DMS53 (cell line): Measurements from ENCODE around the gene CCNY.

Source experiments
- DNase-seq: peaks from one replicate; lab custom pipeline; 2025; lab: John Stamatoyannopoulos, UW

The CCNY gene

GRCh38 chr10:35561715-35562114 is 225.4 kb downstream of the CCNY start:
- no peak for DNase-seq

- no peak for DNase-seq
Measured at GRCh38 chr10:35562427-35562826, 226.1 kb downstream of the CCNY start.

GRCh38 chr10:35563261-35563891 is 227.1 kb downstream of the CCNY start:
- DNase-seq = peak; percentile 85

GRCh38 chr10:35564341-35564968 is 228.1 kb downstream of the CCNY start:
- no peak for DNase-seq

- DNase-seq = no peak
Measured at GRCh38 chr10:35565602-35566081, 229.3 kb downstream of the CCNY start.

- no peak for DNase-seq
Measured at GRCh38 chr10:35567951-35568350, 231.6 kb downstream of the CCNY start.

- no peak for DNase-seq
Measured at GRCh38 chr10:35568483-35569015, 232.2 kb downstream of the CCNY start.

GRCh38 chr10:35569111-35569707 is 232.9 kb downstream of the CCNY start:
- no peak for DNase-seq

GRCh38 chr10:35569836-35570235 is 233.5 kb downstream of the CCNY start:
- no peak for DNase-seq

- DNase-seq = no peak
Measured at GRCh38 chr10:35570397-35570796, 234.1 kb downstream of the CCNY start.

GRCh38 chr10:35572583-35572982 is 236.3 kb downstream of the CCNY start:
- no peak for DNase-seq

- no peak for DNase-seq
Measured at GRCh38 chr10:35573796-35574195, 237.5 kb downstream of the CCNY start.

- DNase-seq = no peak
Measured at GRCh38 chr10:35574924-35575352, 238.6 kb downstream of the CCNY start.

GRCh38 chr10:35575640-35576039 is 239.3 kb downstream of the CCNY start:
- no peak for DNase-seq

GRCh38 chr10:35576730-35577129 is 240.4 kb downstream of the CCNY start:
- no peak for DNase-seq

GRCh38 chr10:35577926-35578617 is 241.8 kb downstream of the CCNY start:
- DNase-seq = no peak

- DNase-seq = no peak
Measured at GRCh38 chr10:35578618-35578956, 242.3 kb downstream of the CCNY start.

GRCh38 chr10:35579116-35579515 is 242.8 kb downstream of the CCNY start:
- no peak for DNase-seq

GRCh38 chr10:35579726-35580422 is 243.6 kb downstream of the CCNY start:
- DNase-seq = peak; percentile 42

- DNase-seq = no peak
Measured at GRCh38 chr10:35580423-35580770, 244.1 kb downstream of the CCNY start.

GRCh38 chr10:35581655-35582054 is 245.3 kb downstream of the CCNY start:
- DNase-seq = no peak

- no peak for DNase-seq
Measured at GRCh38 chr10:35584946-35585345, 248.6 kb downstream of the CCNY start.
